ENCODE results near the gene DMRTC2. TPM values are rescaled to one million over a fixed set of nuclear protein-coding genes. Genes with fewer than 3 reads are reported as not detected.
A peak's percentile ranks its signal among the peaks of the same experiment; 100 is the strongest.

DMRTC2 gene
- total RNA-seq, 1 donor from 2014 or later = not detected

DNA sequence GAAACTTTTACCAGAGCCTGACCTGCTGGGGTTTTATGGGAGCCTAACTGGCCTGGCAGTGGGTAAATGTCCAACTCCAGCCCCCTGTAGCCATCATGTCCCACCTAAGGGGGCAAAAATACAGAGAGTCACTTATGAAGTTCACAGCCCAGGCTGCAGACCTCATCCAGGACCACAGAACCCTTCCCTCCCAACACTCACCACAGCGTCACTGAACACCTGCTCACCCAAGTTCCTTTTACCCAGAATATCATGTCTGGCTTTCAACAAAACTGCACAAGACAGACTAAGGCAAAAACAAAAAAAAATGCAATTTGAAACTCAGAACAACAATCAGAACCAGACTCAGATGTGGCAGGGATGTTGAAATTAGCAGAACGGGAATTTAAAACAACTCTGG lies 42.1 kb upstream of the DMRTC2 start:
- H3K9me3 ChIP-seq (replicated peaks) = no peaks in the 10 kb centered on the region
- TF ChIP-seq, protein P1, sequence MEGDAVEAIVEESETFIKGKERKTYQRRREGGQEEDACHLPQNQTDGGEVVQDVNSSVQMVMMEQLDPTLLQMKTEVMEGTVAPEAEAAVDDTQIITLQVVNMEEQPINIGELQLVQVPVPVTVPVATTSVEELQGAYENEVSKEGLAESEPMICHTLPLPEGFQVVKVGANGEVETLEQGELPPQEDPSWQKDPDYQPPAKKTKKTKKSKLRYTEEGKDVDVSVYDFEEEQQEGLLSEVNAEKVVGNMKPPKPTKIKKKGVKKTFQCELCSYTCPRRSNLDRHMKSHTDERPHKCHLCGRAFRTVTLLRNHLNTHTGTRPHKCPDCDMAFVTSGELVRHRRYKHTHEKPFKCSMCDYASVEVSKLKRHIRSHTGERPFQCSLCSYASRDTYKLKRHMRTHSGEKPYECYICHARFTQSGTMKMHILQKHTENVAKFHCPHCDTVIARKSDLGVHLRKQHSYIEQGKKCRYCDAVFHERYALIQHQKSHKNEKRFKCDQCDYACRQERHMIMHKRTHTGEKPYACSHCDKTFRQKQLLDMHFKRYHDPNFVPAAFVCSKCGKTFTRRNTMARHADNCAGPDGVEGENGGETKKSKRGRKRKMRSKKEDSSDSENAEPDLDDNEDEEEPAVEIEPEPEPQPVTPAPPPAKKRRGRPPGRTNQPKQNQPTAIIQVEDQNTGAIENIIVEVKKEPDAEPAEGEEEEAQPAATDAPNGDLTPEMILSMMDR (IDR thresholded peaks at IDR 0.05; ENCODE audit: borderline replicate concordance) = no peak
- H3K4me3 ChIP-seq = no peak overlapping the region
- DNase-seq = no peak
- intact Hi-C loops (cut with micrococcal nuclease) = no loop called here
- H3K4me1 ChIP-seq = no peaks in the 10 kb centered on the region
- no peaks in the 10 kb centered on the region for H3K36me3 ChIP-seq
- peaks cover 73% of the 10 kb centered on the region for H3K27me3 ChIP-seq (ENCODE audit: low read depth)
- H3K27ac ChIP-seq (replicated peaks) = no peak overlapping the region

DNA sequence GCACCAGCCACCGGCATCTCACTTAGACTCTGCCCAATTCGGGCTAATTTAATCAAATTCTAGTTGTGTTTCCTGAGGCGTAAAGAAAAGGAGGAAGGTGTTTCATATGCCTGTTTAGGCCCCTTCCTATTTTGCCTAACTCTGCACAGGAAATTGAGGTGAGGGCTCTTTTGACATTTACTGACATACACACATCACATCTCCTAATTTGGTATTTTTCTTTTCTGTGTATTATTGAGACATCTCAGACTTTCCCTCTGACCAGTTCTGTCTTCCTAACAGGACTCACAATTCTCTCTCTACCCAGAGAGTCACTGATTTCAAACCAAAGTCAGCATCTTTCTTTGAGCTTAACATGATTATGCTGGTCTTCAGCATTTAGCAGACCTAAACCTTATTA lies 40.5 kb upstream of the DMRTC2 start:
- TF ChIP-seq, protein P1 (IDR thresholded peaks at IDR 0.05; ENCODE audit: borderline replicate concordance) = no peak
- Histone ChIP-seq H3K9me3 (replicated peaks) (no peaks in the 10 kb centered on the region), H3K27me3 (ENCODE audit: low read depth) (peaks cover 73% of the 10 kb centered on the region), H3K4me3 (no peak overlapping the region), H3K27ac (replicated peaks) (no peak overlapping the region), H3K4me1 (no peaks in the 10 kb centered on the region), H3K36me3 (no peaks in the 10 kb centered on the region)
- intact Hi-C loops (cut with micrococcal nuclease) = no loop called here
- DNase-seq = no peak

DNA sequence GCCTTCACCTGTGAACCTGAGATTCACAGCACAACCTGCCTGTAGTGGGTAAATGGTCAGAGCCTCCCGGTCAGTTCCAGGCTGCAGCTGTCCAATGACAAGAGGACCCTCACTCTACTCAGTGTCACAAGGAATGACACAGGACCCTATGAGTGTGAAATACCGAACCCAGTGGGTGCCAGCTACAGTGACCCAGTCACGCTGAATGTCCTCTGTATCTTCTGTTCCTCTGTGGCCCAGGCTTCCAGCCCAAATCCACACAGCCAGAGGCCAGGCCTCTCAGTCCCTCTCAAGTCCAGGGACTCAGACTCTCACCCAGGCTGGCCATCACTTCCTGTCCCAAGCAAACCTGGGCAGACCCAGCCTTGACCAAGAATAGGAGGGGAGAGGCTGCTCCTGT lies 37.7 kb upstream of the DMRTC2 start:
- intact Hi-C loops (cut with micrococcal nuclease) = no loop called here
- Histone ChIP-seq H3K9me3 (replicated peaks) (no peaks in the 10 kb centered on the region), H3K4me3 (no peak overlapping the region), H3K27ac (replicated peaks) (no peak overlapping the region), H3K4me1 (no peaks in the 10 kb centered on the region), H3K36me3 (no peaks in the 10 kb centered on the region), H3K27me3 (ENCODE audit: low read depth) (peaks cover 82% of the 10 kb centered on the region)
- TF ChIP-seq, protein P1 (IDR thresholded peaks at IDR 0.05; ENCODE audit: borderline replicate concordance) = no peak
- no peak for DNase-seq

DNA sequence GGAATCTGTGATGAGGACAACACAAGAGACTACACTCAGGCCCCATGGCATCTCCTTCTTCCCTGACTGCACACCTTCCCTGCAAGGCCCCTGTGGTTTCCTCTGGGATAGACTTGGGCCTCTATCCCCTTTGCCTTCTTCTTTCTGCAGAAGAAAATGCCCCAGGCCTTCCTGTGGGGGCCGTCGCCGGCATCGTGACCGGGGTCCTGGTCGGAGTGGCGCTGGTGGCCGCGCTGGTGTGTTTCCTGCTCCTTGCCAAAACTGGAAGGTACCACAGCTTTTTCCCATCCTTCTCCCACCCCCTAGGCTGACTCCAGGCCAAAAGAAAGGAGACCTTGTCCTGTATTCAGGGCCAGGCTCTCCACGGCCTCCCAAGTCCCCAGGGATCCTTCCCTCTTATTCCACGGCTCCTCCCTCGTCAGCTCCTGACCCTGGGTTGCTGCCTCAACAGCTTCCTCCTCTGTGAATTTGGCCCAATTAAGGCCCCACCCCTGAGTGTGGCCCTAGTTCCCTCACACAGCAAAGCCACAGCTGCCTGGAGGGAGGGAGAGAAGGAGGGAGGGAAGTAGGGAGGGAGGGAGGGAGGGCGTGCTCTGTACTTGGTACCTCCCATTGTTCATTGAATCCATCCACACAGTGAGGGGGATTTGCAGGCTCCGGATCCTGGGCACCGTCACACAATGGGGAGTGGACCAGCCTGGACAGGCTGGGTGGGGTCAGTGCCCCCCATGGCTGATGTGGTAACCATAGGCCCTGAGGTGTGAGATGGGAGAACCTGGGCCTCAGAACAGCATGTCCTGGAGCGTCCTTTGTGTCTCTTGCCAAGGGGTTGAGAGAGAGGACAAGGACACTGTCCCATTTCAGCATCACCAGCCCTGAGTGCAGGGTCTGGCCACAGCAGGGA lies 35.9 kb upstream of the DMRTC2 start:
- intact Hi-C loops (cut with micrococcal nuclease) = no loop called here
- peaks cover 84% of the 10 kb centered on the region for H3K27me3 ChIP-seq (ENCODE audit: low read depth)
- no peak overlapping the region for H3K4me3 ChIP-seq
- H3K27ac ChIP-seq (replicated peaks) = no peak overlapping the region
- no peaks in the 10 kb centered on the region for H3K36me3 ChIP-seq
- no peaks in the 10 kb centered on the region for H3K9me3 ChIP-seq (replicated peaks)
- H3K4me1 ChIP-seq = no peaks in the 10 kb centered on the region
- DNase-seq = peak; percentile 31
- TF ChIP-seq, protein P1 (IDR thresholded peaks at IDR 0.05; ENCODE audit: borderline replicate concordance) = no peak

DNA sequence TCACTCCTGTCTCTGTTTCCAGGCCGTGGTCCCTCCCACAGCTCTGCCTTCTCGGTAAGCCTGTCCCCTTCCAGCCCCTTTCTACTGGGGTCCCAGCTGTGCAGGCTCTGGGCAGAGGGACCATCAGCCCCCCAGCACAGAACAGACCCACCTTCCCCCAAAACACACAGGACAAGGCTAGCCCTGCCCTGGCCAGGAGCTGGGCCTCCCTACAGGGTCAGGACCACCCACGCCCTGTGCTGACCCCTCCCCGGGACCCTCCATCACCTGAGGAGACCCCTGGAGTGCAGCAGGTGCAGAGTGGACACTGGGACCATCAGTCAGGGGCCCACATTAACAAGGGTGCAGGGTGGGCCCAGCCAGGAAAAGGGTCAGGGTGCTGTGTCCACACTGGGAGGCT lies 34.5 kb upstream of the DMRTC2 start:
- H3K4me3 ChIP-seq = no peak overlapping the region
- H3K36me3 ChIP-seq = no peaks in the 10 kb centered on the region
- no peaks in the 10 kb centered on the region for H3K9me3 ChIP-seq (replicated peaks)
- intact Hi-C loops (cut with micrococcal nuclease) = no loop called here
- peak overlapping the region; percentile 27 for H3K27ac ChIP-seq (replicated peaks)
- no peak for DNase-seq
- TF ChIP-seq, protein P1 (IDR thresholded peaks at IDR 0.05; ENCODE audit: borderline replicate concordance) = no peak
- peaks cover 83% of the 10 kb centered on the region for H3K27me3 ChIP-seq (ENCODE audit: low read depth)
- H3K4me1 ChIP-seq = no peaks in the 10 kb centered on the region
